ENCODE measurements around the gene SLC25A3. TPM values are rescaled to one million over a fixed set of nuclear protein-coding genes. Genes with fewer than 3 reads are reported as not detected.

Gene SLC25A3
- total RNA-seq, 4 donors from 2014 or later = 371 to 467 (median 424) TPM

- TF ChIP-seq CTCF (IDR thresholded peaks at IDR 0.05) = no peak
- no peak for TF ChIP-seq POLR2A (IDR thresholded peaks at IDR 0.05)
Measured at GRCh38 chr12:98578392-98578791, 15.1 kb upstream of the SLC25A3 start.

GRCh38 chr12:98578821-98579220, 14.7 kb upstream of the SLC25A3 start:
- intact Hi-C loops (cut with DNase I; ENCODE audit: low total_unique reads) = no loop called here
- DNase-seq (ENCODE audit: low spot score in 2 of 2) = no peak
- 62 to 63% methylated on average over 2 of the region's 2 CpGs for WGBS, 2 donors
- H3K4me3 ChIP-seq (ENCODE audit: low read depth, poor library complexity, severe bottlenecking) = no peak overlapping the region
- TF ChIP-seq POLR2A (IDR thresholded peaks at IDR 0.05) (no peak), CTCF (IDR thresholded peaks at IDR 0.05) (no peak)

More at GRCh38 chr12:98578392-98578791, 15.1 kb upstream of the SLC25A3 start:
- no peak for DNase-seq (ENCODE audit: low spot score in 2 of 2)
- H3K4me3 ChIP-seq (ENCODE audit: low read depth, poor library complexity, severe bottlenecking) = no peak overlapping the region
- 73 to 76% methylated on average over 1 of the region's 1 CpG for WGBS, 2 donors
- intact Hi-C loops (cut with DNase I; ENCODE audit: low total_unique reads) = no loop called here

GRCh38 chr12:98579347-98579746, 14.1 kb upstream of the SLC25A3 start:
- 73 to 78% methylated on average over 5 of the region's 5 CpGs for WGBS, 2 donors
- H3K4me3 ChIP-seq (ENCODE audit: low read depth, poor library complexity, severe bottlenecking) = no peak overlapping the region
- no peak for TF ChIP-seq CTCF (IDR thresholded peaks at IDR 0.05)
- TF ChIP-seq POLR2A (IDR thresholded peaks at IDR 0.05) = no peak
- intact Hi-C loops (cut with DNase I; ENCODE audit: low total_unique reads) = no loop called here
- DNase-seq (ENCODE audit: low spot score in 2 of 2) = peak in 1 of 2 donors; percentile 14

GRCh38 chr12:98579835-98580234, 13.7 kb upstream of the SLC25A3 start:
- peak in 1 of 2 donors; percentile 17 for DNase-seq (ENCODE audit: low spot score in 2 of 2)
- H3K4me3 ChIP-seq (ENCODE audit: low read depth, poor library complexity, severe bottlenecking) = no peak overlapping the region
- intact Hi-C loops (cut with DNase I; ENCODE audit: low total_unique reads) = no loop called here
- 88 to 92% methylated on average over 3 of the region's 3 CpGs for WGBS, 2 donors
- TF ChIP-seq CTCF (IDR thresholded peaks at IDR 0.05) (no peak), POLR2A (IDR thresholded peaks at IDR 0.05) (no peak)

GRCh38 chr12:98580695-98581094, 12.8 kb upstream of the SLC25A3 start:
- no peak overlapping the region for H3K4me3 ChIP-seq (ENCODE audit: low read depth, poor library complexity, severe bottlenecking)
- TF ChIP-seq CTCF (IDR thresholded peaks at IDR 0.05) = no peak
- no peak for TF ChIP-seq POLR2A (IDR thresholded peaks at IDR 0.05)
- intact Hi-C loops (cut with DNase I; ENCODE audit: low total_unique reads) = no loop called here
- WGBS, 2 donors = 96% methylated on average over 5 of the region's 5 CpGs
- DNase-seq (ENCODE audit: low spot score in 2 of 2) = no peak

GRCh38 chr12:98581101-98581500, 12.4 kb upstream of the SLC25A3 start:
- no peak for DNase-seq (ENCODE audit: low spot score in 2 of 2)
- intact Hi-C loops (cut with DNase I; ENCODE audit: low total_unique reads) = no loop called here
- 71 to 72% methylated on average over 1 of the region's 1 CpG for WGBS, 2 donors
- TF ChIP-seq CTCF (IDR thresholded peaks at IDR 0.05) = no peak
- no peak for TF ChIP-seq POLR2A (IDR thresholded peaks at IDR 0.05)
- no peak overlapping the region for H3K4me3 ChIP-seq (ENCODE audit: low read depth, poor library complexity, severe bottlenecking)
